ENCODE results near the gene GABBR2.

DNA sequence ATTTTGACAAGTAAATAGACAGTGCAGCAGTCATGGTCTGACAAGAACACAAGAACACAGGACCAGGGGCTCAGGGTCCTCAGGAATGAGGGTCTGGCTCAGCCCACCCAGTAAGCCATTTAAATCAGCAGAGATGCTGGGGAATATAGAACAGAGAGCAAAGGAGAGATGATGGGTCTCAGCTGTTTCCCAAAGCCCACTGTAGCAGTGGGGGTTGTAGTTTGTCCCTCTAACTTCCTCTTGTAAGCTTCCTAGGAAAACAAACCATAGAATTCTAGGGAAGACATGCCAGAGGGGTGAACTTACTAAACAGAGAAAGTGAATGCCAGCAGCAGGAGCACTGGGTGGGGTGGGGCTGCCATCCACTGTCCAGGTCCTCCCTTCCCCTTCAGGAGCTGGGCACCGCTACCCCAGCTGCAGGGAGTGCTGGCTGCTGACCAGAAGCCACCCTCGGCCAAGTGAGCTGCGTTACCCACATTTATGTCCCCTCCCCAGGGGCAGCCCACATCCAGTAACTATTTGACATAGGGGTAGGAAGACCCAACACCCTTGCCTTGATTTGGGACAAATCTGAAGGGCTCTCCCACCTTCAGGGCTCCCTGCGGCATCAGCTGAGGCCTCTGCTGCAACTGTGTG, 41.6 kb downstream of the GABBR2 start:
- no peak for TF ChIP-seq GATA3 (IDR thresholded peaks at IDR 0.05; ENCODE audit: low read depth, low read length)
- TF ChIP-seq GATA2 (IDR thresholded peaks at IDR 0.05; ENCODE audit: low read depth, low read length) = no peak
